Activated naive CD8-positive, alpha-beta T cell (primary cell): ENCODE results near the gene GCA.

Experiments
- H3K27ac Mint-ChIP-seq: one replicate; pipeline ENCODE4 v1.8.0; 2021; ENCODE audit warnings: mixed read lengths
- H3K27me3 Mint-ChIP-seq: one replicate; pipeline ENCODE4 v1.8.0; 2021; ENCODE audit warnings: mixed read lengths
- H3K36me3 Mint-ChIP-seq: one replicate; pipeline ENCODE4 v1.8.0; 2021; ENCODE audit warnings: mixed read lengths
- H3K4me1 Mint-ChIP-seq: one replicate; pipeline ENCODE4 v1.8.0; 2021; ENCODE audit warnings: low read depth, mixed read lengths
- H3K4me3 Mint-ChIP-seq: one replicate; pipeline ENCODE4 v1.8.0; 2021; ENCODE audit warnings: mild to moderate bottlenecking, mixed read lengths
- H3K9me3 Mint-ChIP-seq: one replicate; pipeline ENCODE4 v1.8.0; 2021; ENCODE audit warnings: low read depth, mixed read lengths

Gene GCA

DNA sequence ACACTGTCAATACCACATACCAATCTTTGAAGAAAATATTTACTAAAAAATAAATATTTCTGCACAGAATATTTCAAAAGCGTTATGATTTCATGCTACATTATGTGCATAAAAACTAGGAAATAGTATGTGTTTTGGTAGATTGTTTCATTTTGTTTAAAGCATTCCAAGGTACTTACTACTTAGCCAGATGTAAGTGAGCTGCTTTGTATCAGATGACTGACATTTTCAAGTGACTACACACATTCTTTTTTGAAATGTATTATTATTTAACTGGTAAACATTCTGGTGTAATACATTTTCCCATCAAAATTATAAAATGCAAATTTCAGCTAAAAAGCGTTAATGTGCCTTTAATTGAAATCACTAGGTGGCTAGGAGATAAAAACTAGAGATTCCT, 21.5 kb downstream of the GCA start:
- Mint-ChIP-seq H3K4me1 (no peaks in the 10 kb centered on the region), H3K36me3 (no peaks in the 10 kb centered on the region), H3K9me3 (no peaks in the 10 kb centered on the region), H3K27me3 (no peaks in the 10 kb centered on the region), H3K4me3 (no peak overlapping the region), H3K27ac (no peak overlapping the region)

DNA sequence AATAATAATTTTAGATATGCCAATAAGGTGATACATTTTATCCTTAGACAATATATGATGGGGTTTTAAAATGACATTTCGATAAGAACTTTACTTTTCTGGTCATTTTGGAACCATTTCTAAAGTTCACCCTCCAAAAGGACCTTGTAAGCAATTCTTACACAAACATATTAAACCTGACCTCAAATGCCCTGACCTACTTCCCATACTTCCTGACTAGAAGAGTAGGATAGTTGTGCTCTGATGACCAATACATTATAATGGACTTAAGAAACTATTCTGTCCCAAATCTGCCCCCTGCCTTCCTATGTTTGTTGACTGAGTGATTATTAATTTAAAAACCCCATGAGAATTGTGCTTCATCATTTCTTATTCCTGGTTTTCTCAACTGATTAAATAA, 24.6 kb downstream of the GCA start:
- no peak overlapping the region for H3K4me3 Mint-ChIP-seq
- H3K36me3 Mint-ChIP-seq: no peaks in the 10 kb centered on the region
- H3K4me1 Mint-ChIP-seq: no peaks in the 10 kb centered on the region
- no peak overlapping the region for H3K27ac Mint-ChIP-seq
- no peaks in the 10 kb centered on the region for H3K27me3 Mint-ChIP-seq
- no peaks in the 10 kb centered on the region for H3K9me3 Mint-ChIP-seq

DNA sequence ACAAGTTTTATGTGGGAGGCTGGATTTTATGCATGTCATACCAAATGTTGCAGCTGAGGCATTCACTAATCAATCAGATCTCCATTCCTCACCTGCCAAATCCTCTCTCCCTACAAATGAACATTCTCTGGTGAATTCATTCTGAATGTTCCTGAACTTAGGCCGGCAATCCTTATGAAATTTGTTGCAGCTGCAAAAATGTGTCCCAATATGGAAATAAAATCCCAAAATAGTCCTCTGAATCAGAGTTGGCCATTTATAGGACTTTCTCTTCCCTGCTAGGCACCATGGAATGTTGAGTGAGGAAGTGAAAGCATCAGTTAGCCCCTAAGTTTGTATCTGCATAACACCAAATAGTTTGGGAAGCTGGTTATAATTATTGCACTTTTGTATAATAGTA, 25.6 kb downstream of the GCA start:
- H3K9me3 Mint-ChIP-seq: no peaks in the 10 kb centered on the region
- no peaks in the 10 kb centered on the region for H3K4me1 Mint-ChIP-seq
- H3K36me3 Mint-ChIP-seq: no peaks in the 10 kb centered on the region
- H3K4me3 Mint-ChIP-seq: no peak overlapping the region
- H3K27me3 Mint-ChIP-seq: no peaks in the 10 kb centered on the region
- H3K27ac Mint-ChIP-seq: no peak overlapping the region

DNA sequence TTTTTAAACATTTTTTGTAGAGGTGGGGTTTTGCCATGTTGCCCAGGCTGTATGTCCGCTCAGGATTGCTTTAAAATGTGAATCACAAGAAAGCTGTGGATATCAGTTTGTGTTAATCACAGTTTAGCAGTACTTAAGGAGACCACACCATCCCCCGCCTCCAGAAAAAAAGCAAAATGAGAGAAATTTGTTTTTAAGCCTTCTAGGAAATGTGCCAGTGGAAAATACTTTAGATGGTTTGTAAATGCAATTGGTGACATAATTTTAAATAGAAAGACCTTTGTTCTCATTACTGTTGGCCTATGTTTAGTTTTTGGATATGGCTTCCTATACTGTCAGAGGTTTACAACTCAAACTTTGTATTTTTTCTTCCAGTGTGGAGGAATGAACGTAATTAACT, 27.0 kb downstream of the GCA start:
- Mint-ChIP-seq H3K27ac (no peak overlapping the region), H3K36me3 (no peaks in the 10 kb centered on the region), H3K27me3 (no peaks in the 10 kb centered on the region), H3K4me3 (no peak overlapping the region), H3K4me1 (no peaks in the 10 kb centered on the region), H3K9me3 (no peaks in the 10 kb centered on the region)

DNA sequence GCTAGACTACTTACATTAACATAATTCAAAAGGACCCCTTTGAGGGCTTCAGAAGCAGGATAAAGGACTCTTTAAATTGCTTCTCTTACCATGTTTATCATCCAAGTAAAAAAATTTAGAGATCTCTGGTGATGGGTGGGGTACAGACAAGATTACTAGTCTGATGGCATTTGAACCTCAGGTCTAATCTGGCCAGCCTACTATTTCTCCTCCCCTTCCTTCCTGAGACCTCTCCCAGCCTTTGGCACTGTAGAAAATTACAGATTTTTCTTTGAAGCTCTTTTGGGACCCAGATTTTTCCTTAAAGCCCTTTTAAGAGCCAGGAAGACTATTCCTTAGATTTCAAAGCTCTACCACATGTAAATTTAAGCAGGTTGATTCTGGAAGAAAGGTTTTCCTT, 28.9 kb downstream of the GCA start:
- Mint-ChIP-seq H3K27me3 (peaks cover 2% of the 10 kb centered on the region), H3K4me3 (no peak overlapping the region), H3K27ac (no peak overlapping the region), H3K4me1 (no peaks in the 10 kb centered on the region), H3K9me3 (no peaks in the 10 kb centered on the region), H3K36me3 (no peaks in the 10 kb centered on the region)

DNA sequence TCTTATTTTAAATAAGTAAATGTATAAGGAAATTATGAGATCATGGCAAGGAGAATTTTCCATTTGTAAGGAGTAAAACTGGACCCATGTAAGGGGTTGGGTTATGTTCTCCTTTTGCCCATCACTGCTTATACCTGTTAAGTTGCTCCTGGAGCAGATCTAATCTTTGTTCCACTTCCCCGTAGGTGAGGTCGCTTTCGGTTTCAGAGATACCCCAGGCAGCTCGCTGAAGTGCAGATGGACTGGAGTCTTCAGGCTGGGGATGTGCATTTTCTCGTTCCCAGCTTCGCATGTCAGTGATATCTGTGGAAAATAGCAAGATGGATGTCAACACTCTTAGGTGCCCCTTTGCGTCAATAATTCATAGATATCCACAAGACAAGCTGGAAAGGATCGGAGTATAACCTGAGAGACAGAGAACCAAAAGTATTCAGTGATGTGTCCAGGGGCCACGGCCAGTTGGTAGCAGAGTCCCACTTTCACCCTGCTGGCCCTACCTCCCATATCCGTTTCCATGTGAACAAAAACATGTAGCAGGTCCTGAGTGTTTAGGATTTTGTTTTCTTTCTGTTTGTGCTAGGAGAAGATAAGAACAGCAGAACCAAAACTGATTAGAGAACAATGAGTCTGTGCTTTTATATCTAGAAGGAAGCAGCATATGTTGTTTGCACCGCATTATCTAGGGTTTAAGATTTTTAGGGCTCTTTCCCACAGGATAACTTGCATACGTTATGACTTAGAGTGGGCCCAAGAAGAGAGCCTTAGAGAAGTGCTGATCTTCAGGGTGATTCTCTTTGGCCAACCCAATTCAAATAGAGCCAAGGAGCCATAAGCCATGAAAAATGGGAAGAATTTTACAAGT, 36.0 kb downstream of the GCA start:
- no peaks in the 10 kb centered on the region for H3K4me1 Mint-ChIP-seq
- peaks cover 12% of the 10 kb centered on the region for H3K27me3 Mint-ChIP-seq
- H3K27ac Mint-ChIP-seq: no peak overlapping the region
- no peaks in the 10 kb centered on the region for H3K36me3 Mint-ChIP-seq
- no peaks in the 10 kb centered on the region for H3K9me3 Mint-ChIP-seq
- H3K4me3 Mint-ChIP-seq: no peak overlapping the region

DNA sequence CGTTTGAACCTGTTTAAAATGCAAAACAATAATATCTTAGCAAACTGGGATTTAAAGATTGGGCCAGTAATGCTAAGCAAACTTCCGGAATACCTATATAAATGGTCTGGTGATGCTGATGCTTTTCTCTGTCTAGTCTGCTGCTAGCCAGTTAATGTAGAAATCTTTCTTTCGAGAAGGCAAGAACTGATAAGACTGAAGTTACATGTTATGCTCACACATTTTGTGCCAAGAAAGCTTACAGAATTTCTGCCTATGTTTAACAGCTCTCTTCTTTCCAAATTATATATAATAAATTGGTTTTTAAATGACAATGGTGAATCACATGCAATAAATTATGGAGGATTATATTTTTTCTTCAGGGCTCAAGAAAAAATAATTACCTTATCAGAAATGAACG, 37.9 kb downstream of the GCA start:
- Mint-ChIP-seq H3K9me3 (no peaks in the 10 kb centered on the region), H3K4me3 (no peak overlapping the region), H3K27me3 (peaks cover 14% of the 10 kb centered on the region), H3K27ac (no peak overlapping the region), H3K4me1 (no peaks in the 10 kb centered on the region), H3K36me3 (no peaks in the 10 kb centered on the region)

DNA sequence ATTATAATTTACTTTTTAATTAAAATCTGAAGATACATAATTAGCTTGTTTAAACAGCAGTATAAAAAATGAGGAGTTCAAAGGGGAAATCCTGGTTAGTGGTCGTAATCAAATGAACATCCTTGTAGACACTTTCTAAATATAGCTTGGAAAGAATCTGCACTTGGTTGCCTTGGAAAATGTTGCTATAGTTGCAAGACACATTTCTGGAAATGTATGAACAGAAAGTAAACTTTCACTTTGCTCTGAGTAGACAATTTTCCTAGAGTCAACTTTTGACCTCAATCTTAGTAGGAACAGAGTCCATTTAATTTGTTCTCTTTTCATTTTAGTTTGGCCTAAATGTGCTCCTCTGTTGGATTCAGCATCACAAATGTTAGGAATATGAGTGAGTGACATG, 38.3 kb downstream of the GCA start:
- Mint-ChIP-seq H3K4me3 (no peak overlapping the region), H3K36me3 (no peaks in the 10 kb centered on the region), H3K27me3 (peaks cover 14% of the 10 kb centered on the region), H3K9me3 (no peaks in the 10 kb centered on the region), H3K4me1 (no peaks in the 10 kb centered on the region), H3K27ac (no peak overlapping the region)

DNA sequence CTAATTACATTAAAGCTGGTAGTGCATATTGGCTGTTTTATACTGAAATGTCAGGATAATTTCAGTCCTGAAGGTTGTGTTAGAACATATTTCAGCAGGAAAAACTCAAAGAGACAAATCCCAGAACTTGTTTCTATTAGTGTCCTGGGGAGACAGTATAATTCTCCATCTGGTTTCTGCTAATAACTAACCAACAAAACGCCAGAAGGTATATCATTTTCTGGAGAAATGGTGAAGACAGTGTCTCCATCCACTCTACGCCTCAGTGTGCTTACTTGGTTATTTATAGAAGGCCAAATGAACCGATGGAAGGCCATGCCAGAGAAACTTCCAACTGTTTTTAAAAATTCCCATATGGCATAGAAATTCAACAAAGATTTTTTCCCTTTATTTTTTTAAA, 41.6 kb downstream of the GCA start:
- Mint-ChIP-seq H3K4me3 (no peak overlapping the region), H3K27me3 (peaks cover 13% of the 10 kb centered on the region), H3K36me3 (no peaks in the 10 kb centered on the region), H3K9me3 (no peaks in the 10 kb centered on the region), H3K4me1 (no peaks in the 10 kb centered on the region), H3K27ac (no peak overlapping the region)

DNA sequence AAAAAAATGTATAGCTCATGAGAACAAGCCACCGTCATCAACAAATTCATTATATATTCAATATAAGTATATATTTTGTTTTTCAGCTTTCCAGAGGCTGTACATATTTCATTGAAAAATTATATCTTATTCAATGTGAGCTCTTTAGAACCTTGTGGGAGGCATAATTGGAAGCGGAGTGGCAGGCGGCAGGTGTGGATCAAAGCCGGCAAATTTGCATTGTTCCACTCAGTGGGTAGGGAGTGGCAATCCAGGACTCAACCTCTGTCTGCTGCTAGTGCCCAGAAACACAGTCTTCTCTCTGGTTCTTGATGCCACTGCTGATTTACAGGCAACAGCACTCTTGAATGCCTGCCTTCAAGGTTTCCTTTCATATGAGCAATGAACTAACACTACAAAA, 46.9 kb downstream of the GCA start:
- Mint-ChIP-seq H3K27me3 (peaks cover 9% of the 10 kb centered on the region), H3K9me3 (no peaks in the 10 kb centered on the region), H3K36me3 (no peaks in the 10 kb centered on the region), H3K4me3 (no peak overlapping the region), H3K4me1 (no peaks in the 10 kb centered on the region), H3K27ac (no peak overlapping the region)

DNA sequence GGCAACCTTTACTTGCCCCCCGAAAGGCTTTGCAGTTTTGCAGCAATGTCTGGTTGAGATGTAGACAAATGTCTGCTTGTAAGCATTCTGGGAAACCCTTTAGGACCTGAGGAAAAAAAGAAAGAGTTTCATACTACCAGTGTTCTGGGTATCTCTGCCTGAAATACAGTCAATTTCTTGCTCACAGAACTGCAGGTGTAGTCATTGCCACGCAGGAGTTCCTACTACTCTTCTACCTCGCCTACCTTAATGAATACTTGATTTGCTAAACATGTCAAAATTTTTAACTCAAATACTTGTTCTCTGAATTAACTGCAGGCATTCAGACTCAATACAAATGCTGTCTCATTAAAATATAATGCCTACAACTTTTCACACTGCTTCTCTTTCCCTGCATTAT, 56.4 kb downstream of the GCA start:
- no peaks in the 10 kb centered on the region for H3K4me1 Mint-ChIP-seq
- no peaks in the 10 kb centered on the region for H3K36me3 Mint-ChIP-seq
- H3K27ac Mint-ChIP-seq: no peak overlapping the region
- H3K9me3 Mint-ChIP-seq: no peaks in the 10 kb centered on the region
- no peaks in the 10 kb centered on the region for H3K27me3 Mint-ChIP-seq
- no peak overlapping the region for H3K4me3 Mint-ChIP-seq

DNA sequence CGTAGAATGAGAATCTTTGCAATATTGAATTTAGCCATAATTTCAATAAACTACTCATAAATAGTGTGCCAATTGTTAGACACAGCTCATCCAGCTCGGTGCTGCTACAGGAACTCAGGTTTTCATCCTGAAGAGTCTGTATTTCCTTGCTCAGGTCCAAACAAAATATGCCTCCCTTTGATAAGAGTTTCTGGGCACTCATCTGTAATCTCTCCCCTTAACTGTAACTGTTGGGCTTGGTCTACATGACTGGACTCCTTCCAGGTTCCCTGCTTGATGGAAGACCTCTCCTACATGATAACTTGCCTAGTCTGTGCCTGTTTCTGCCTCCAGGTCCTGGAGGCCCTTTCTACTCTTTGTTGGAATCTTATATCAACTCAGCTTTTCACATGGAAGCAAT, 57.9 kb downstream of the GCA start:
- Mint-ChIP-seq H3K4me3 (no peak overlapping the region), H3K36me3 (no peaks in the 10 kb centered on the region), H3K27me3 (peaks cover 2% of the 10 kb centered on the region), H3K9me3 (no peaks in the 10 kb centered on the region), H3K4me1 (no peaks in the 10 kb centered on the region), H3K27ac (no peak overlapping the region)

DNA sequence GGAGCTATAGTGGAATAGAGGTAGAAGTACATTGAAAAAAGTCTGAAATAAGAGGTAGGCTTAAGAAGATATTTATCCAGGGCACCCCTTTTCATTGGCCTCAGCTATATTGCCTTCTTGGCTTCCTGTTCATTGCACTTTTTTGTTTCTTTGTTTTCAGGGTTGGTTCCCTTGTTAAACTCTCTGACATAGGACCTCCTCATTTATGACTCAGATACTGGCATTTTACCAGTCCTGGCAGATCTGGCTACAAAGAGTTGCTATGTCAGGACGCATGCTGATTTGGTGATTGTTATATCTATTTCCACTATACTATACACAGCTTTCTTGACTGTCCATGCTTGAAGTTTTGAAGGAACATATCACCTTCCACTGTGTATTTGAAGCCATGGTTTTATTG, 60.0 kb downstream of the GCA start:
- no peaks in the 10 kb centered on the region for H3K4me1 Mint-ChIP-seq
- H3K36me3 Mint-ChIP-seq: no peaks in the 10 kb centered on the region
- H3K27me3 Mint-ChIP-seq: peaks cover 4% of the 10 kb centered on the region
- no peak overlapping the region for H3K4me3 Mint-ChIP-seq
- no peak overlapping the region for H3K27ac Mint-ChIP-seq
- H3K9me3 Mint-ChIP-seq: no peaks in the 10 kb centered on the region
